ENCODE measurements around the gene AXL. TPM values are rescaled to one million over a fixed set of nuclear protein-coding genes. Genes with fewer than 3 reads are reported as not detected.

Gene AXL
- total and polyA plus RNA-seq, 9 of the 15 experiments (the other 6 are each of a cell fraction or from before 2014, with no cell fraction given), result 0.80 to 6.6 (median 1.6) TPM

GRCh38 chr19:41308450-41309179 lies 89.6 kb downstream of the AXL start (continued):
- TF ChIP-seq, protein P1, sequence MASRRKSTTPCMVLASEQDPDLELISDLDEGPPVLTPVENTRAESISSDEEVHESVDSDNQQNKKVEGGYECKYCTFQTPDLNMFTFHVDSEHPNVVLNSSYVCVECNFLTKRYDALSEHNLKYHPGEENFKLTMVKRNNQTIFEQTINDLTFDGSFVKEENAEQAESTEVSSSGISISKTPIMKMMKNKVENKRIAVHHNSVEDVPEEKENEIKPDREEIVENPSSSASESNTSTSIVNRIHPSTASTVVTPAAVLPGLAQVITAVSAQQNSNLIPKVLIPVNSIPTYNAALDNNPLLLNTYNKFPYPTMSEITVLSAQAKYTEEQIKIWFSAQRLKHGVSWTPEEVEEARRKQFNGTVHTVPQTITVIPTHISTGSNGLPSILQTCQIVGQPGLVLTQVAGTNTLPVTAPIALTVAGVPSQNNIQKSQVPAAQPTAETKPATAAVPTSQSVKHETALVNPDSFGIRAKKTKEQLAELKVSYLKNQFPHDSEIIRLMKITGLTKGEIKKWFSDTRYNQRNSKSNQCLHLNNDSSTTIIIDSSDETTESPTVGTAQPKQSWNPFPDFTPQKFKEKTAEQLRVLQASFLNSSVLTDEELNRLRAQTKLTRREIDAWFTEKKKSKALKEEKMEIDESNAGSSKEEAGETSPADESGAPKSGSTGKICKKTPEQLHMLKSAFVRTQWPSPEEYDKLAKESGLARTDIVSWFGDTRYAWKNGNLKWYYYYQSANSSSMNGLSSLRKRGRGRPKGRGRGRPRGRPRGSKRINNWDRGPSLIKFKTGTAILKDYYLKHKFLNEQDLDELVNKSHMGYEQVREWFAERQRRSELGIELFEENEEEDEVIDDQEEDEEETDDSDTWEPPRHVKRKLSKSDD (conservative IDR thresholded peaks at IDR 0.05; ENCODE audit: low read length), result no peak
- TF ChIP-seq SRSF9 (IDR thresholded peaks at IDR 0.05; ENCODE audit: borderline replicate concordance, low read depth, low read length), result no peak
- TF ChIP-seq, protein P2, sequence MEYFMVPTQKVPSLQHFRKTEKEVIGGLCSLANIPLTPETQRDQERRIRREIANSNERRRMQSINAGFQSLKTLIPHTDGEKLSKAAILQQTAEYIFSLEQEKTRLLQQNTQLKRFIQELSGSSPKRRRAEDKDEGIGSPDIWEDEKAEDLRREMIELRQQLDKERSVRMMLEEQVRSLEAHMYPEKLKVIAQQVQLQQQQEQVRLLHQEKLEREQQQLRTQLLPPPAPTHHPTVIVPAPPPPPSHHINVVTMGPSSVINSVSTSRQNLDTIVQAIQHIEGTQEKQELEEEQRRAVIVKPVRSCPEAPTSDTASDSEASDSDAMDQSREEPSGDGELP (CRISPR knock-in tag; IDR thresholded peaks at IDR 0.05; ENCODE audit: borderline replicate concordance), result peak; percentile 29; the same call in 1 of the 2 replicates
- no peak; the same call in 1 of the 2 replicates for TF ChIP-seq RNF219 (CRISPR knock-in tag; IDR thresholded peaks at IDR 0.05)
- no peak for TF ChIP-seq CLOCK (CRISPR knock-in tag; IDR thresholded peaks at IDR 0.05; ENCODE audit: borderline replicate concordance)
- TF ChIP-seq BRD9 (IDR thresholded peaks at IDR 0.05; ENCODE audit: low read depth, partially characterized antibody), result no peak
- no peak for TF ChIP-seq MECOM (CRISPR knock-in tag; IDR thresholded peaks at IDR 0.05)
- no peak for TF ChIP-seq FOXJ2 (tag; IDR thresholded peaks at IDR 0.05)
- no peak for TF ChIP-seq RFX5 (IDR thresholded peaks at IDR 0.05; ENCODE audit: low read depth, low read length)
- TF ChIP-seq ZNF174 (CRISPR knock-in tag; IDR thresholded peaks at IDR 0.05), result no peak
- TF ChIP-seq HDGF (IDR thresholded peaks at IDR 0.05), result 0 out of 2 replicates have a peak, but pooled peaks have one; percentile 16
- TF ChIP-seq IRF1 (CRISPR knock-in tag; IDR thresholded peaks at IDR 0.05; ENCODE audit: borderline replicate concordance), result no peak
- no peak for TF ChIP-seq HMGXB4 (CRISPR knock-in tag; IDR thresholded peaks at IDR 0.05)
- TF ChIP-seq DNMT1 (IDR thresholded peaks at IDR 0.05), result 0 out of 2 replicates have a peak, but pooled peaks have one; percentile 32
- TF ChIP-seq TRIM28 (IDR thresholded peaks at IDR 0.05), result no peak
- no peak for TF ChIP-seq NONO (IDR thresholded peaks at IDR 0.05; ENCODE audit: low read depth in 2 of 2, low read length in 1 of 2)
